Stimulated activated CD8-positive, alpha-beta memory T cell treated with anti-CD3 and anti-CD28 coated beads, Interleukin-15, amount 100 ng/mL, for 1 hour (primary cell): ENCODE data around the gene WWOX.

Experiments used
- DNase-seq: peaks from one replicate; pipeline ENCODE4 v3.0.0-alpha.2; 2020; ENCODE audit warnings: low read depth

The WWOX gene

DNA sequence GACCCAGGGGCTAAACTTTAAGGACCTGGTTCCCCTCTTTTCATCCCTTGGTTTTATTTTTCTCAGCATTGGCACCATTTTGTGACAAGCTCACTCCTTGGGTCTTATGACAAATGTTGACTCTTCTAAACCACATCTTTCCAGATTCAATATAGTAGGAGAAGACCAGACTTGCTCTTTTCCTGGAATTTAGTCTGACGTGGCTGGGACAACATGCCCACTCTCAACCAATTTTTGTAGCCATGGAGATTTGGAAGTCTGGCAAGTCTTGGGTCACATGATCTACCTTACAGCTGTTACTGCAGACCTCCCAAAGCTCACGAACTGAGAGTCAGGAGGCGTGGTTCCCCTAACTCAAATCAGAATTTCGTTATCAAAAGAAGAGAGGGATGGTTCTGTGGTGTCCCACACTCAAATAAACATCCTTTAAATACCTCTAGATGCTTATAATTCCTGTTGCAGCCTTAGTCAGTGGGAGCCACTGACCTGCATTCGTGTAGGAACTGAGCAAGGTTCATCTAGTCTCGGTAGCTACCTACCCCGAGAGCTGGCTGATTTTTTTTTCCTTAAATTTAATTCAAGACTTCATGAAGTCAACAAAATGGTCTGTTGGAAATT, 817.6 kb downstream of the WWOX start:
- DNase-seq: no peak

DNA sequence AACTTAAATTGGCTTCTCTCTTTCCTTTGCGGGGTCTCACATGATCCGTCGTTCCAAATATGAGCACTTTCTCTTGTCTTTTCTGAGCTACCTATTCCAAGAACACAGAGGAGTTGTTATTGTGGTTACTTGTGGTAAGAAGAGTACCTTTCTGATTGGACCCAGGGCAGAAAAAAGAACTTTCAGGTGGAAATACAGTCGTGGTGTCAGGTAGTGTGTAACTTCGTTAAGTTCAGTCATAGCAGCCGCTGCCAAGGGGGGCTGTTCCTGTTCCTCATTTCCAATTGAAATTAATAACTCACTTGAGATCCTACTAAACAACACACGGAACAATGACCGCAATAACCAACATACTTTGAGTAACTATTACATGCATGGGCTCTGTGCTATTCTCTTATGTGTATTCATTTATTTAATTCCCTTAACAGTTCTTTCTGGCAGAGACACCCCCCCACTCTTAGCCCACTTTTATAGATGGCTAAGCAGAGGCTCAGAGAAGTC, 819.4 kb downstream of the WWOX start:
- no peak for DNase-seq

DNA sequence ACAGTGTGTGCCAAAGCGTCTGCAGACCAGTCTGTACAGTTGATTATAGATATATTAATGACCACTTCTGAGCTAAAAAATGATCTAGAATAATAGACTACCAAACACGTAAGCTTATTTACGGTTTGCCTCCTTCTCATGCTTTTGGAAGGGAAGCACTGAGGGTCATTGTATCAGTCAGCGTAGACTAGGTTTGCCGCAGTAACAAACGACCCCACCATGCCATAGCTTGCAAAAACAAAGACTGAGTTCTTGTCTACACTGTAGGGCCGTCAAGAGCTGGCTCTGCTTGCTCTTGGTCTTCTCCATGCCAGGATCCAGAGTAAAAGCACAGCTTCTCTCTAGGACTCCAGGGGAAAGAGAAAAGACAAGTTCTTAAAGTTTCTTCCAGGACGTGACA, 820.4 kb downstream of the WWOX start:
- no peak for DNase-seq

DNA sequence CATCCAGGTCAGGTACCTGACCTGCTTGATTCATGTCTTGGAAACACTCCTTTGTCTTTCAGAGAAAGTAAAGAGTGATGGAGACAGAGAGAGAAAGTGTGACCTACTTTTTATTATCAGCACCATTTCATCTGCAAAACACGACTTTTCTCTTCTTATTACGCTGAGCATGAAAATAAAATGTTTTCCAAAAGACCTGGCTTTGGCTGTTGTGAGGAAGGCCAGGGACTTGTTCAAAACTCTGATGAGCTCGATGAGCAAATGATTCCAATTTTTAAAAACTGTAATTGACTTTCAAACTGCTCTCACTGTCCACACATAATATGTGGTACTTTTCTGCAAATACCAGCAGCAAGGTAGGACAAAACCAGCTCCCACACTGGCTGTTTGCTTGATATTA, 821.2 kb downstream of the WWOX start:
- no peak for DNase-seq

DNA sequence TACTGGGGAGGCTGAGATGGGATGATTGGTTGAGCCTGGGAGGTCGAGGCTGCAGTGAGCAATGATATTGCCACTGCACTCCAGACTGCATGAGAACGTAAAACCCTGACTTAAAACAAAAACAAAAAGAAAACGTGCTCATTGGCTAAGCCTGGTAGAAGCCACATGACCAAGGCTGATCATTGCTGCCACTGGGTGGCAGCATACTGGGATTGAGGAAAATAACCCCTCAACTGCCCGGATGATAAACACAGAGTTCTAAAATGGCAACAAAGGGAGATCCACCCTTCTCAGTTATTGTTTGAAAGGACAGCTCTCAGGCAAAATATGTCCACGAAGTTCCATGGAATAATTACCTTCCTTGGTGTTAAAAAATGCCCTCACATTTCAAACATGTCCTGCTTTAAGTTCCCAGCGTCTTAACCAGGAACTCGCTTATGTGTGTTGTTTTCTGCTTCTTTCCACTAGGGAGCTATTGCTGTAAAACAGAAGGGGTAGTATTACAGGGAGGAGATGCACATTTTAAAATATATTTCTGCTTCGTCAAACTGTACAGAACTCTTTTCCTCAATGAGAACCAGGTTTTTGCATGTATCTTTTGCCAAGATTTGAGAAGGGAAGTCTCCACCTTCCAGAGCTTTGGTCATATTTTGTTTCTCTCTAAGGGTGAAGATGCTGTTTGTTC, 825.8 kb downstream of the WWOX start:
- DNase-seq: no peak

DNA sequence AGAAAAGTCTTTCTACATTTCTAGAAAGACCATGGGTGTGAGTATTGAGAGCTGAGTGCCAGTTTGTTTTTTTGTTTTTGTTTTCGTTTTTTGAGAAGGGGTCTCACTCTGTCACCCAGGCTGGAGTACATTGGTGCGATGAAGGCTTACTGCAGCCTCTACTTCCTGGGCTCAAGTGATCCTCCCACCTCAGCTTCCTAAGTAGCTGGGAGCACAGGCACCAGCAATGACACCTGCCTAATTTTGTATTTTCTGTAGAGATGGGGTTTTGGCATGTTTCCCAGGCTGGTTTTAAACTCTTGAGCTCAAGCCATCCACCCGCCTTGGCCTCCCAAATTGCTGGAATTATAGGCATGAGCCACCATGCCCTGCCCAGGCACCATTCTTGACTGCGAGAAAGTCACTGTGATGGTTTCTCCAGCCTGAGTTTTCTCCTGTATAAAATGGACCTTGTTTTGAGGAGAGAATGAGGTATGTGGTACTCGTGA, 827.3 kb downstream of the WWOX start:
- DNase-seq: no peak

DNA sequence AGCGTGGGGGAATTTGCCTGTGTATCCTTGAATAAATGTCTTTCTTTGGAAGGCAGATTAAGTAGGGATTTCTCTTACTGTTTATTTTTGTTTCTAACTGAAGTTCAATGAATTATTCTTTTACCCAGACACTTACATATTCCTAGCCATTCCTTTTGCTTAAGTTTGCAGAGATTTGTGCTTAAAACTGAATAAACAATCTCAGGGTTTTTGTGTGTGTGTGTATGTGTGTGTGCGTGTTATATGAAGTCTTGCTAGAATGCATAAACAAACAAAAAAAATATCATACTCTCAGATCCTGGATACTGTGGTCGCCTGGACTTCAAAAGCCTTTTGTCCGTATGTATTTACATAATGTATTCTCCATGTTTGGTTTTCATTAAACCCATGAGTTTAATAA, 828.3 kb downstream of the WWOX start:
- no peak for DNase-seq

DNA sequence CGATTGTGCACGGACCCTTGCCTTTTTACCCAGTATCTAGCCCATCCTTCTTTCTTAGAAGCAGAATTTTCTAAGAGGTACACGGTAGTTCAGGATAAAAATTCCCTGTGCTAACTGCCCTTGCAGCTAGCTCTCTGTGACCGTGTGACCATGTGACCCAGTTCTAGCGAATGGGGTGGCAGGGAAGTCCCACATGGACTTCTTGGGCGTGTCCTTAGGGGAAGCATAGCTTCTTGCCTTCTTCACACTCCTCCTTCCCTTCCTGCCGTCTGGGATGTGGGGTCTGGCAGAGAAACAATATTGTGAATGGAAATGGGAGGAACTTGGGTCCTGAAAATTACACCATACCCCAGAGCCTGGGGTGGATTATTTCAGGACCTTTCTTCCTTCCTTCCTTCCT, 830.4 kb downstream of the WWOX start:
- DNase-seq: no peak

DNA sequence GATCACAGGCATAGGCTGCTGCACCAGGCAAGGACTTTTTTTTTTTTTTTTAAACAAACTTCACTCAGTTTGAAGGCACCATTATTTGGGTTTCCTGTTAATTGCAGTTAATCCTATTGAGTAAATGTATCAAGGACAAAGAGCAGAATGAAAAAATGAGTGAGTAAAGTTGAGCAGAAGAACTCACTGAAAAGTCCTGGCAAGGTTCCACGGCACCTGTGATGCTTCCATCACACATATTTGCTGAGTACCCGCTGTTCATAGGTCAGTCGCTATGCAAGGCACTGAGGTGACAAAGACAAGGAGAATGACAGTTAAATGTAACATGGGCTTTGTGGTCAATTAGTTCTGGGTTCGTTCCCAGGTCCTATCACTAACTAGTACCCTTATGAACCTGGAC, 831.1 kb downstream of the WWOX start:
- DNase-seq: no peak

DNA sequence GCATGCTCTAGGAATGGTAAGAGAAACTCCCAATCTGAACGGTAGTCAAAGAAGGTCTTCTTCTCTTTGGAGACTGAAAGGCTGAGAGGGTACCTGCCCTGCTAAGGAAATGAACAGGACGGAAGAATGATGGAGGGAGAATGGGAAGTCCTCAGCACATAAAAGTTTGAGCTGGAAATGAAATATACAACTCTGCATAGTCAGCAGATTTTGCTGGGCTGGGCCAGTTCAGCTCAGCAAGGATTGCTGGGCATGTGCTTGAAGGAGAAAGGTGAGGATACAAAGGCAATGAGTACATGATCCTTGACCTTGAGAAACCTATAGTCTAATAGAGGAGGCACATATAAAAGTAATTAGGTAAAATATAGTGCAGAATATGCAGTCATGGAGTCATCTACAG, 831.8 kb downstream of the WWOX start:
- no peak for DNase-seq

DNA sequence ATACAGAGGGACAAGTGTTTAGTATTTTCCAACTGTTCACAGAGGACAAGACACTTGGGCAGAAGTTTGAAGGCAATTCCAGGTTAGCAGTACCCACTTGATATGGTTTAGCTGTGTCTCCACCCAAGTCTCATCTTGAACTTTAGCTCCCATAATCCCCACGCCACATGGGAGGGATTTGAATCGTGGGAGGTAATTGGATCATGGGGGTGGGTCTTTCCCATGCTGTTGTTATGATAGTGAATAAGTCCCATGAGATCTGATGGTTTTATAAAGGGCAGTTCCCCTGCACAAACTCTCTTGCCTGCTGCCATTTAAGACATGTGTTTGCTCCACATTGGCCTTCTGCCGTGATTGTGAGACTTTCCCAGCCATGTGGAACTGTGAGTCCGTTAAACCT, 832.2 kb downstream of the WWOX start:
- no peak for DNase-seq

DNA sequence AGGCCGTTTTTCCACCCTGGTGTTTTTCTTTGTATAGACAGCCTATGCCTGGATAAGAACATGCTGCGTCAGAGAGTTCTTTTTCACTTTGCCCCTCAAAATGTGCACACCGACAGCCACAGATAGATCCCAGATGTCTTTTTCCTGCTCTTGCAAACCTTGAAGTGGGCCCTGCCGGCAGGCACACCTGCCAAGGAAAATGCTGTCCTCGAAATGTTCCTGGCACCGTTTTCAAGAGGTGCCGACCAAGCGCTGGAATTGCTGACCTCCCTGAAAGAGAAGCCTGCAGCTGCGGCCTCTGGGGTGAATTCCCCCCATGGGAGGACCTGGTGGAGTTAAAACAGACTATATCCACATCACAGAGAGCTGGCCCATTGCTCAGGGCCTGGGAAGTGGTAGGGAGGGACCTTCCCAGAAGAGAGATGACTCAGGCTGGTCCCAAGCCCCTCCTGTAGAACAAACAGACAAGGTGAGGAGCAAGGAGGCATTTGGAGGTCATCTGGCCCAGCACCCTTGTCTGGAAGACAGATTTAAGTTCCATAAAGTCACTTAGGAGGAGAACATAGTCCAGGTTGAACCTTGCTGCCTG, 833.0 kb downstream of the WWOX start:
- DNase-seq: no peak

DNA sequence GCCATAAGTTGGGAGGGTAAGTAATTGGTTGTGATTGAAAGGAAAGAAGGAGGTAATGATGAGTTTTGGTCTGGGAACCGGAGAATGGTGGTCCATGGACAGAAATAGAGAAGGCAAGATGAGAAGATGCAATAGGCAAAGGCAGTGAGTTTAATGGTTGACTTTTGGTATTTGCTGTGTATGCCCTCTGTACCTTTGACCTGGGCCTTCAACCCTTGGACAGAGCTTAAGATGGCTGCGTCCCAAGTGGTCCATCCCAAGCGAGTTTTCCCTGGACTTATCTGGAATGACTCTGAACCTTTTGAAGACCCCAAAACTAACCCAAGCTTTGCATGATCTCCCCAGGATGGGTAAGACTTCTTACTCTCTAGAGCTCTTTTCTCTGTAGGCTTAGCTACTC, 836.6 kb downstream of the WWOX start:
- no peak for DNase-seq

DNA sequence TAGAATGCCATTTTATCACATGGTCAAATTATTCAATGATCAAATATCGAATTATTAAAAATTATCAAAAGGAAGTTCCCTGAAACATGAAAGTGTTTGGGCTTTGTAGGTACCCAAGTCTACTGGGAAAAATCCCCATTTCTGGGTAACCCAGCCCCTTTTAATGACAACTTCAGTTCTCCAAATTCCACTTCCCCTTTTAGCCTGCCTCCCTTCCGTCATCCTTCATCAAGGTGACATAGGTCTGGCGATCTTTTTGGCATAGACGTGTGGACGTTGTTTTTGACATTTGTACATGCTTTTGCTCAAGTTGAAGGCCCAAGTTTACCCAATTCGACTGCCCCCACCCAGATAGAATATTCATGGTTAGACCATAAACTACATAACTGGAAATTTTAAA, 840.1 kb downstream of the WWOX start:
- no peak for DNase-seq

DNA sequence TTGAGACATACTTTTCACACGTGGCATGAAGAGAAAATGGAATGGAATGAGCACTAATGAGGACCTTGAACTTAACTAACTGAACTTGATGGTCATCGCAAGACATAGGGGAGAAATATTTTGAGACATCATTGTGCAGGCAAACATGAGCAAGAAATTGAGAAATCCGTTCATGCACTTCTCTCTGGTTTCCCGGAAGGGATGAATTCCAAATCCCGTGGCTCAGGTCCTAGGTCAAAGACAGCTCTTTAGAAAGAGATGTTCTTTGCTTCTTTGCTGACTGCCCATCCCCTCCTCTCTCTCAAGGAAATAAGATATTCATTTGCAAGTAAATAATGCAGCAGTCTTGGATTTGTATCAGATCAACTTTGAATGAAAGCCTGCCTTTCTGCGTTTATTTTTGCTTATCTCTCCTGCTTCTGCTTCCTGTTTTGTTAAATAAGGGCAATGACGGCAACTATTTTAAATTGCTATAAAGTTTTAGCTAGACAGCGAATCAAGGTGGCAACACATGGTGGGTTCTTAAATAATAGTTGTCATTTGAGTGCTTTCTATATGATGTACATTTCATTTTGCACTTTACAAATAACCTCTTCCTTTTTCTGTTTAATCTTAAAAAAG, 843.3 kb downstream of the WWOX start:
- no peak for DNase-seq

DNA sequence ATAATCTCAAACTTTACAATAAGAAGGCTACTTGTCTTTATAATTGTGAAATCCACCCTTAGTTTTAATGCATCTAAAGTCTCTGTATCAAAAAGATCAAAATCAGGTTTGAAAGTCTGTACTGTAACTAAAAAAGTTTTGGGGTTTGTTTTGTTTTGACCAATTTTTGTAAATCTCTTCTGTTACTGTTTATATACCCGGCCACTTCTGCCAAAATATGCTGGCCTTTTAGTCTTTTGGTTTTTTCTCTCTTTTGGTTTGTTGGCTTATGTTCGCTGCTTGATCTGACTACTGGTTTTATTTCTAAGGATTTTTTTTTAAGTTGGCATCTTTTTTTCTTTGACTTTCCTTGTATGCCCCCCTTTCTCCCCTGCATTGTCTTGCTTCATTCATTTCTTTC, 845.9 kb downstream of the WWOX start:
- no peak for DNase-seq

DNA sequence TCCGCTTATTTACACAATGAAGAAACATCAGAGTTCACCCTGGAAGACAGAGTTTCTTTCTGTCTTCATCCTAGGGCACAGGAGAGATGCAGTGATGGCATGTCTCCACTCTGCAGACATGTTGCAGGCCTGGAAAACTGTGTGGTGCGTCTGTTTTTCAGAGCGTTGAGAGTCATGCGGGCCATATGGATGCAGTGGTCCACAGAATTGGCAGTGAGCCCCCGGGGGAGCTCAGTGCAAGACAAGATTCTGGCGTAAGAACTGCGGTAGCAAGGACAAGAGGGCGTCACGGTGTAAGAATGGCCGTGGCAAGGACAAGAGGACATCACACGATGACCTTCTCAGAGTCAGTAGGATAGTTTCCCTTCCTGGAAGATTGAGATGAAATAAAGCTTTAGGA, 847.1 kb downstream of the WWOX start:
- DNase-seq: no peak

DNA sequence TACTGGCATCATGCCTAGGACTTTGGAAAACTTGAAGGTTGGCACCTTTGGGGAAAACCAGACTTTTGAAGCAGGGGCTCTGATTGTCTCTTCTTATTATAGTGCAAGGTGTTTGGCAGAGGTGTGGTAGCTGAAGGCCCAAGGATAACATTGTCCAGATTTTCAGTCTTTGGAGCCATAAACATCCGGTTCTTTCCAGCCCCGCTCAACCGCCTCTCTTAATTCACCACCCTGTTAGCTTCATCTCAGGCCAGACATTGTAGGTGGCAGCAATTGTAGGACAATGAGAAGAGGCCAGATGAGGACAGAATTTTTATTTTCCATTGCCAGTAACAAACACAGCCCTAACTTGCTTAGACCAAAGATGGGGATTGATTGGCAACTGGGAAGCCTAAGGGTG, 851.3 kb downstream of the WWOX start:
- DNase-seq: no peak

DNA sequence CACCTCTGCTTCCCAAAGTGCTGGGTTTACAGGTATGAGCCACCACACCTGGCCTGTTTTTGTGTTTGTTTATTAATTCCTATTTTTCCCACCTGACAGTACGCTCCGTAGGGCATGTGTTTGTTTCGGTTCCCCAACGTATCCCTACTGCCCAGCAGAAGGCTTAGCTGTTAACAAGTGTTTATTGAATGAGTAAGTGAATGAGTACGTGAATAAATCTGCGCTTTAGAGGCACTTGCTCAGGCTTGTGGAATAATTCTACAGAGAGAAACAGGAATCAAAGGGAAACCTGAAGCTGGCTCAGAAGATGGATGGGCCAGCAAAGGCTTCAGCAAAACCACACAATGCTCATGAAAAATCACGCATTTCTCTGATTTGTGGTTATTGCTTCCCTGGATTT, 853.2 kb downstream of the WWOX start:
- DNase-seq: no peak

DNA sequence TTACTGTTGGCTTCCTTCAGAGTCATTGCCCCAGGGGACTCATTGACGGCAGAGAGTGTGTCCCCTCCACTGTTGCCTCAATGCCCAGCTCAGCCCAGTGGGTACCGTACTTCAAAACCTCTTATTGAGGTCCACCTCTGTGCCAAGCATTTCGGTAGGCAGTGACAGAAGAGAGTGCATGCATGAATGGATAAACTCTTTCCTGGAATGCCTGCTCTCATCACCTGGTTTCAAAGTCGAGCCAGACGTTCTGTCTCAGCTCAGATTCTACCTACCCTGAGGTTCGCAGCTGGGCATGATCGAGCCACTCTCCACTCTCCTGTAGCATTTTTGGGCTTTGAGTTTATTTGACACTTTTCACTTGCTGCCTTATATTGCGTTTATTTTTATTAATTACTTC, 854.1 kb downstream of the WWOX start:
- DNase-seq: no peak

DNA sequence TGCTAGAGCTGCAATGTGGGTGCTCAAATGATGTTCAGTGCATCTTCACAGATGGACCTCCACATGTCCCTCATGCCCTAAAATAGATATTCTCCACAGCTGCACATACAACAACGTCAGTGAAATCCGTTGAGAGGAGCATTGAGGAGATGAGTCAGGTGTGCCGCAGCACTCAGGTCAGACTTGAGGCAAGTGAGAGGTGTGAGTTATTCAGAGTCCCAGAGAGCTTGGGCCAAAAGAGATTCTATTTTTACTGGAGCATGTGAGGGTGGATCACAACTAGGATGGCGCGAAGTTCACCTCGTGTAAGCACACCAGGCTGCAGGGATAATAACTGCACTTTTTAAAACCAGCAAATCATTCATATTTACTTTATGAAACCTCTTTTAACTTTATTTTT, 855.8 kb downstream of the WWOX start:
- DNase-seq: no peak

DNA sequence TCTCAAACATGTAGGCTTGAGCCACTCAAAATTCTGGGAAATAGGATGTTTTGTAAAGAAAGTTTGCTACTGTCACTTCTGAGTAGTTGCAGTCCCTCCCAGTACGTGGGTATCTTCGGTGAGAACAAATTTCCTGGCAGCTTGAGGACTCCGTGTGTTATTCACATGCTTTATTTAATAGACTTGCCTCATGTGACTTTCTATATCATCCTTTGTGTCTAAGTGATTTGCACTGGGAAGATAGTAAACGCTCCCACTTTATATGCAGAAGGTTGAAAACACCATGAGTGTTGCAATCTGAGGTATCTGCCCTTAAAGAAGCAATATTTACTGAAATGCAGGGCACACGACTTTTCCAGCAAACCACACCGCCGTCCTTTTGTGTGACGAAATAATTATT, 857.4 kb downstream of the WWOX start:
- DNase-seq: no peak
